Measurements from ENCODE around the gene KIAA1210.

Gene KIAA1210

GRCh38 chrX:119151051-119151380, 23.4 kb upstream of the KIAA1210 start:
- no peak for TF ChIP-seq ZFX (IDR thresholded peaks at IDR 0.05)
- no peak overlapping the region for H3K27ac ChIP-seq

DNA sequence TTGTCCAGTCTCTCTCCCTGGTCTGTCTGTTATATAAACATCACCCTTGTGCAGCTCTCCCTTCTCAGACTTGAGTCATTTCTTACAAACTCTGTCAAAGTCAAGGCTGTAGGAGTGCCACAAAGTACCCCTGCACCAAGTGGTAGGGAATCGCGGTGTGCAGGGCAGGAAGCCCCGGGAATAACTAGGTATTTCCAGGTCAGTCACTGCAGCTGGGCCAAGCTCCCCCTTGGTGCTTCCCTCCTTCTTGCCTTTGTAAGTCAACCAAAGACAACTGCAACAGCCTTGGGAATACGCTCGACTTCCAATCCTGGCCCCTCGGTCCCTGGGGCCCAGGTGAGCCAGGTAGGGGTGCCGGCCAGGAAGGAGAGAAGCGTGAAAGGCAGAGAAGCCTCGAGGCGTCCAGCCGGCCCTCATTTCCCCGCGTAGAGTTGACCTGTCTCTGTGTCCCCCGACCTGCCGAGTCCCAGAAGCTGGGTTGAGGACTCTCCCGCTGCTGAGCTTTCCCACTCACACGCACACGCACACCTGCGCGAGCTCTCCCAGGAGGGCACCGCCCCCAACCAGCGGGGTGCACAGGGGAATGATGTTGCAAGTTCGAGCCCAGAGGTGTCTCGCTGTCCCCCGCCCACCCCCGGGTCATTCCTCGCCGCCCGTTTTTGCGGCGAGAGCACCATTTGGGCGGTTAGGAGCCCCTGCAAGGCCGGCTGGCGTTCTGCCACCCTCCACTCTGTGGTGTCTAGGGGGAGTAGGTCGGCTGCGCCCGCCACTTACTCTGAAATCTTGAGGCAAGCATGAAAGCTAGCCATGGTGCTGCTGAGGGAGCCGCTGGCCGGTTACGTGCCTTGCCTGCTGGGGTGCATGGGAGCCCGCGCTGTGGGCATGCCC, 22.8 kb upstream of the KIAA1210 start:
- no peak for TF ChIP-seq ZFX (IDR thresholded peaks at IDR 0.05)
- no peak for TF ChIP-seq CTCF (conservative IDR thresholded peaks at IDR 0.05)

GRCh38 chrX:119147486-119147885, 19.9 kb upstream of the KIAA1210 start:
- no peak overlapping the region for H3K27ac ChIP-seq
- no peak for TF ChIP-seq CTCF (conservative IDR thresholded peaks at IDR 0.05)
- no peak for TF ChIP-seq ZFX (IDR thresholded peaks at IDR 0.05)

More for the DNA sequence above, 22.8 kb upstream of the KIAA1210 start:
- no peak overlapping the region for H3K27ac ChIP-seq

- H3K27ac ChIP-seq = no peak overlapping the region
- TF ChIP-seq CTCF (conservative IDR thresholded peaks at IDR 0.05) = peak; percentile 55
- TF ChIP-seq ZFX (IDR thresholded peaks at IDR 0.05) = no peak
Observed at GRCh38 chrX:119145241-119145653, 17.6 kb upstream of the KIAA1210 start.

DNA sequence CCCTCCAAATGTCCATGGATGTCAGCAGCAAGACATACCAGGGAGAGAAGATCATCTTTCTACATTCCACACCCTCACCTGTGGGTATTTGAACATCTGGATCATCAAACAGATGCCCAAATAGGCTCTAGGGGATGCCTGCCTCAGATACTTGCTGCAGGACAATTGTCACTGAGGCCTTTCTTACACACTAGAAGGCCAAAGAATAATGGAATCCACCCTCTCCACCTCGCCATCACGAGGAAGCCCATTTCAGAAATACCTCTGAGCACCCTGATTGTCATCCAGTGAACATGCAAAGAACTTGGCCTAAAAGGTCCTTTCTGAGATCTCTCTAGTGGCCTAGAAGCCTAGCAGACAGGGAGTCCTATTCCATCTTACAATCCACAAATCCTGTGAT, 6.9 kb upstream of the KIAA1210 start:
- H3K27ac ChIP-seq = no peak overlapping the region
- TF ChIP-seq ZFX (IDR thresholded peaks at IDR 0.05) (no peak), CTCF (conservative IDR thresholded peaks at IDR 0.05) (no peak)

- no peak overlapping the region for H3K27ac ChIP-seq
Observed at GRCh38 chrX:119132961-119133360, 5.3 kb upstream of the KIAA1210 start.

DNA sequence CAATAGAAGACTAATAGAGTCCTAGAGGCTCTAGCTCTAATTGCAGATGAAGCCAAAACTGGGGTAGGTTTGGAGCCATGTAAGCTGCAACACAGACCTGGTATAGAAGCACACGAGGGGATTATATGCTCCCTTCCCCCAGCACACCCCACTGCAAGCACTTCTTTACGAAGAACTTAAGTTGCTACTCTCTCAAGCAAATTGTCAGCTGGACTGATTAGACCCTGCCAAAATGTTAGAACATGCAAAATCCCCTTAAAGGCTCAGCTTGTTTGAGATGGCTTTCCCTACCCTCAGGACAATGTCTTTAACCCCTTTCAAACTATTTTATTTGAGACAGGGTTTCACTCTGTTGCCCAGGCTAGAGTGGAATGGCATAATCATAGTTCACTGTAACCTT, 4.7 kb upstream of the KIAA1210 start:
- no peak for TF ChIP-seq ZFX (IDR thresholded peaks at IDR 0.05)
- TF ChIP-seq CTCF (conservative IDR thresholded peaks at IDR 0.05) = no peak
- H3K27ac ChIP-seq = no peak overlapping the region

More at GRCh38 chrX:119132961-119133360, 5.3 kb upstream of the KIAA1210 start:
- no peak for TF ChIP-seq CTCF (conservative IDR thresholded peaks at IDR 0.05)
- no peak for TF ChIP-seq ZFX (IDR thresholded peaks at IDR 0.05)

- TF ChIP-seq CTCF (conservative IDR thresholded peaks at IDR 0.05) (no peak), ZFX (IDR thresholded peaks at IDR 0.05) (no peak)
- no peak overlapping the region for H3K27ac ChIP-seq
Observed at GRCh38 chrX:119130911-119131310, 3.3 kb upstream of the KIAA1210 start.

Measured in C4-2B (cell line).